SKM-1 treated with dmso at 0.1 percent for 144 hours (cell line): ENCODE measurements around the gene DCST1.
A peak's percentile ranks its signal among the peaks of the same experiment; 100 is the strongest.
"Not testable (repeated sequence)": the region's sequence is repeated elsewhere in the genome, so short reads cannot be mapped to it uniquely, and the experiment has no call there.

ENCODE experiments used
- DNase-seq: peaks from one replicate; lab custom pipeline; 2025; ENCODE audit not compliant: unreplicated experiment; lab: John Stamatoyannopoulos, UW

Gene DCST1, protein sequence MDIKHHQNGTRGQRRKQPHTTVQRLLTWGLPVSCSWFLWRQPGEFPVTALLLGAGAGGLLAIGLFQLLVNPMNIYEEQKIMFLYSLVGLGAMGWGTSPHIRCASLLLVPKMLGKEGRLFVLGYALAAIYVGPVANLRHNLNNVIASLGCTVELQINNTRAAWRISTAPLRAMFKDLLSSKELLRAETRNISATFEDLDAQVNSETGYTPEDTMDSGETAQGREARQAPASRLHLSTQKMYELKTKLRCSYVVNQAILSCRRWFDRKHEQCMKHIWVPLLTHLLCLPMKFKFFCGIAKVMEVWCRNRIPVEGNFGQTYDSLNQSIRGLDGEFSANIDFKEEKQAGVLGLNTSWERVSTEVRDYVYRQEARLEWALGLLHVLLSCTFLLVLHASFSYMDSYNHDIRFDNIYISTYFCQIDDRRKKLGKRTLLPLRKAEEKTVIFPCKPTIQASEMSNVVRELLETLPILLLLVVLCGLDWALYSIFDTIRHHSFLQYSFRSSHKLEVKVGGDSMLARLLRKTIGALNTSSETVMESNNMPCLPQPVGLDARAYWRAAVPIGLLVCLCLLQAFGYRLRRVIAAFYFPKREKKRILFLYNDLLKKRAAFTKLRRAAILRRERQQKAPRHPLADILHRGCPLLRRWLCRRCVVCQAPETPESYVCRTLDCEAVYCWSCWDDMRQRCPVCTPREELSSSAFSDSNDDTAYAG

DNA sequence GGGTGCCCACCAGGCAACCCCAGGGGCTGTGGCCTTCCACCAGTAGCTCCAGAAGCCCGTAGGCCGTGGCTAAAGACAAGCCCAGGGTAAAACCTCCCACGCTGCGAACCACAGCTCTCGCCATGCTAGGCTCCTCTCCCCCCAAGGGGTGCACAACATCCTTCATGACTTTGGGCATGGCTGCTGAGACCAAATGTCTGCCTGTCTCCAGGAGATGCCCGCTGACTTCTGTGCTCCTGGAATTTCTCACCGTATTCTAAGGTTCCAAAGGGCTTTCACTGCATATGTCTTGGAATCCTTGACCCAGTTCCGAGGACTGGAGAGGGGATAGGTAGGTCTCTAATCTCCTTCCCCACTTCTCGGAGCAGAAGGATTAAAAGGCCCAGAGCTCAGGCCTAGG, at the start of gene DCST1, which contains the start of gene DCST2:
DCST1 (plus strand) TSS at position 301 of the 400 bp plus-strand sequence. CDS start 213 bp downstream, outside the sequence.
DCST2 (minus strand) TSS at position 258 of the 400 bp plus-strand sequence; CDS start at position 178, 80 bp downstream.
- no peak for DNase-seq

DNA sequence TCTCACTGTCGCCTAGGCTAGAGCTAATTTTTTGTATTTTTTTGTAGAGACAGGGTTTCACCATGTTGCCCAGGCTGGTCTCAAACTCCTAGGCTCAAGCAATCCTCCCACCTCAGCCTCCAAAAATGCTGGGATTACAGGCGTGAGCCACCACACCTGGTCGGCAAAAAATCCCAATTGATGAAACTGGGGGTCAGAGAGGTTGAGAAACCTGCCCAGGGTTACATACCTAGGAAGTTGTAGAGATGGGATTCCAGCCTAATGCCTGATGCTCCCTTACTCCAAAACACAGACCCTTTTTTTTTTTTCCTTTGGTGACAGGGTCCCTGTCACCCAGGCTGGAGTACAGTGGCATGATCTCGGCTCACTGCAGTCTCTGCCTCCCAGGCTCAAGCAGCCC, 46.9 kb upstream of the DCST1 start:
- not testable (repeated sequence) for DNase-seq

DNA sequence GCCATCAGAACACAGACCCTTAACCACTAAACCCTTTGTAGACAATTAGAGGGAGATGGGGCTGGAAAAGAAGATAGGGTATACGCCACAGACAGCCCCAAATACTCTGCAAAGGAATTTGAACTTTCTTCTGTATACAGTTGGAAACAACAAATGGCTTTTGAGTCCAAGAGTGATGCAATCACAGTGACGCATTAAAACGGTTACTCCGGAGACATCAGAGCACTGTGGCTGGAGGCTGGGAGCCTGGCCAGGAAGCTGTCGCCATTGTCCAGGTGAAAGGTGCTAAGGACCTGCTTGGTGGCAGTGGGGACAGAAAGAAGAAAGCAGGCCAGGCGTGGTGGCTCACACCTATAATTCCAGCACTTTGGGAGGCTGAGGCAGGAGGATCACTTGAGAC, 46.3 kb upstream of the DCST1 start:
- no peak for DNase-seq

DNA sequence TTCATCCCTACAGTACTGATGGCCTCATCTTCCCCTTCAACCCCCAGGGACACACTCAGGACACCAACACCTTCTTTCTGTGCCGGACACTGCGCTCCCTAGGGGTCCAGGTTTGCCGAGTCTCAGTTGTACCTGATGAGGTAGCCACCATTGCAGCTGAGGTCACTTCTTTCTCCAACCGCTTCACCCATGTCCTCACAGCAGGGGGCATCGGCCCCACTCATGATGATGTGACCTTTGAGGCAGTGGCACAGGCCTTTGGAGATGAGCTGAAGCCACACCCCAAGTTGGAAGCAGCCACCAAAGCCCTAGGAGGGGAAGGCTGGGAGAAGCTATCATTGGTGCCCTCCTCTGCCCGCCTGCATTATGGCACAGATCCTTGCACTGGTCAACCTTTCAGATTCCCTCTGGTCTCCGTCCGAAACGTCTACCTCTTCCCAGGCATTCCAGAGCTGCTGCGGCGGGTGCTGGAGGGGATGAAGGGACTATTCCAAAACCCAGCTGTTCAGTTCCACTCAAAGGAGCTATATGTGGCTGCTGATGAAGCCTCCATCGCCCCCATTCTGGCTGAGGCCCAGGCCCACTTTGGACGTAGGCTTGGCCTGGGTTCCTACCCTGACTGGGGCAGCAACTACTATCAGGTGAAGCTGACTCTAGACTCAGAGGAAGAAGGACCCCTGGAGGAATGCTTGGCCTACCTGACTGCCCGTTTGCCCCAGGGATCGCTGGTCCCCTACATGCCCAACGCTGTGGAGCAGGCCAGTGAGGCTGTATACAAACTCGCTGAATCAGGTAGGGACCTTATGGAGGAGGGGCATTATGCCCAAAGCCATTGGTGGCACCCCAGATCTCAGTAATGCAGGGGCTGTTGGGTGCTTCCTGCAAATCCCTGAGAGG, 45.3 kb upstream of the DCST1 start:
- no peak for DNase-seq

DNA sequence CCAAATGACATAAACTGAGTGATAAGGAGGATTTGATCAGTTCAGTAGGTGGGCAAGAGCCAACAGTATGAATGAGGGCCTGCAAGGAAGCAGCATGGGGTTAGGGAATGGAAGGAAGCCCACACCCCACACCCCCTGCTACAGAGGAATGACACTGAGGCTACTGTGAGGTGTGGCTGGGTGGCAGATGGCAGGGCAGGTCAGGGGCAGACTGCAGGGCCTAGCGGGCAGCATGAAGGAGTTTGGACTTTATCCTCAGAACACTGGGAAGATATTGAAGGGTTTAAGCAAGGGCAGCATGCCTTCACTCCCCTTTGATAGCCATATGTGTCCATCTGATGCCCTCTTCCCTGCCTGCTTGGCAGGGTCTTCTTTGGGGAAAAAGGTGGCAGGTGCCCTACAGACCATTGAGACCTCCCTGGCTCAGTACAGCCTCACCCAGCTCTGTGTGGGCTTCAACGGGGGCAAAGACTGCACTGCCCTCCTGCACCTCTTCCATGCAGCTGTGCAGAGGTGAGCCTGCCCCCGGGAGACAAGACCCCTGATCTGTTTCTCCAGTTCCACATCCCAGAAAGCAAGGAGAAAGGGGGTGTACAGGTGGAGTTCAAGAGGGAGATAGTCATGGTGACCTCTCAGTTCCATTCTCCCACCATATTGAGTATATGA, 44.3 kb upstream of the DCST1 start:
- DNase-seq: no peak

DNA sequence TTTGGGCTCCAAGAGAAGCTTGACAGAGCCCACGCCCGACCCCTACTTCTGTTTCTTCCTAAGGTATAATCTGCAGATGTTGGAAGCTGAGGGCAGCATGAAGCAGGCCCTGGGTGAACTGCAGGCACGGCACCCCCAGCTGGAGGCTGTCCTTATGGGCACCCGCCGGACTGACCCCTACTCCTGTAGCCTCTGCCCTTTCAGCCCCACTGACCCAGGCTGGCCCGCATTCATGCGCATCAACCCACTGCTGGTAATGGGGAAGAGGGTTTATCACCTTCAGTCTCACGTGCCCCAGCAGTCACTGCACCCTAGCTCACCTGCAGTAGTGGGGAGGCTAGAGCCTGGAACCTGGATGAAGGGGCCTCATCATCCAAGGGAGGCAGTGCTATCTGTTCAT, 43.3 kb upstream of the DCST1 start:
- no peak for DNase-seq

DNA sequence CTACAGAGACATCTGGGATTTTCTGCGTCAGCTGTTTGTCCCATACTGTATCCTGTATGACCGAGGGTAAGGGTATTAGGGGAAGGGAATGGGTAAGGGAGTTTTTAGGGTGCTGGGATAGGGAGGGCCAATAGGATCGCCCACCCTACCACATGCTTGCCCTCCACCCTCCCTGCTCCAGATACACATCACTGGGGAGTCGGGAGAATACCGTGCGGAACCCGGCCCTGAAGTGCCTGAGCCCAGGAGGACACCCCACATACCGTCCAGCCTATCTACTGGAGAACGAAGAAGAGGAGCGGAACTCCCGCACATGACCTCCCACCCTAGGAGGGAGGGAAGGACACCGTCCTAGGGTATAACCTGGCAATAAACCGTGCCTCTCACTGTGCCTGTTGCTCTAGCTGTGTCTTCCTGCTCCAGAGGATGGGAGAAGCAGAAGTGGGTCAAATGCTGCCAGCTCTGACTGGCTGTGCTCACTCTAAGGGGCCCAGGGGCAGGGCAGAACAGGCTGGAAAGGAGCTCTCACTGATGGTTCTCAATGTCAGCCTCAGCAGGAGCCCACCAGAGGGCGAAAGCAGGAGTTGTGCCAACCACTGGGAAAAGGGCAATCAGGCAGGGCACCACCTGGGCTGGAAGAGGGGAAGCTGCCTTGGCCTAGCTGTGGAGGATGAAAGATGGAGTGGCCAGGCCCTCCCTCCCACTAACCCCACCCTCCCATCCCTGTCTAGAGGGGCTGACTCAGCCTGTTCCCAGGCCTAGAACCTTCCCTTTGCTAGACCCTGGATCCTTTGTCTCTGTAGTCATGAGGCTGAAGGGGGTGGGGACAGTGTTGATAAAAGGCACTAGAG, 40.7 kb upstream of the DCST1 start:
- DNase-seq: no peak

DNA sequence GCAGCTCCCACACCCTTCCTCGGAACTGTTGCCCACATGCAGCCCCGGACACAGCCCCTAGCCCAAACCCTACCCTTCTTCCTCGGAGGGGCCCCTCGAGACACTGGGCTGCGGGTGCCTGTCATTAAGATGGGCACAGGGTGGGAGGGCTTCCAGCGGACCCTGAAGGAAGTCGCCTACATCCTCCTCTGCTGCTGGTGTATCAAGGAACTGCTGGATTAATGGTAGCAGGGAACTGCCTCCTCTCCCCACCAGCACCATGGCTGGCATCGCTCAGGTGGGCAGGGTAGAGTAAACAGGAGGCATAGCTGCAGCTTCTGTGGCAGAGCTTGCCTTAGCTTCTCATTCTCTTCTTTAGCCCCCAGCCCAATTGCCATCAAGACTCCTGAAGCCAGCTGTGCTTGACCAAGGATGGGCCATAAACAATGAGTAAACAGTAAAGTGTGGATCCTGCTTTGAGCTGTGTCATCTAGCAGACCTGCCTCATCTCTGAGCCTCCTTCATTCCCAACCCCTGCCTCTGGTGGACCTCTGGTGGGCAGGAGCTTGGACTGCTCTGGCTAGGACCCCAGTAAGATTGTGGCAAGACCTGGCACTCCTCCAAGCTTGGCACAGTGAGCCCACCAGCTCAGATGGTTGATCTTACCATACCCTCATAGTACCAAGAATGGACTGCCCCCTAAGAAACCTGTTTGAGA, 39.9 kb upstream of the DCST1 start, which contains the start of gene LENEP:
LENEP (plus strand) TSS at position 15 of the 697 bp plus-strand sequence; CDS start at position 37, 22 bp downstream.
- no peak for DNase-seq

DNA sequence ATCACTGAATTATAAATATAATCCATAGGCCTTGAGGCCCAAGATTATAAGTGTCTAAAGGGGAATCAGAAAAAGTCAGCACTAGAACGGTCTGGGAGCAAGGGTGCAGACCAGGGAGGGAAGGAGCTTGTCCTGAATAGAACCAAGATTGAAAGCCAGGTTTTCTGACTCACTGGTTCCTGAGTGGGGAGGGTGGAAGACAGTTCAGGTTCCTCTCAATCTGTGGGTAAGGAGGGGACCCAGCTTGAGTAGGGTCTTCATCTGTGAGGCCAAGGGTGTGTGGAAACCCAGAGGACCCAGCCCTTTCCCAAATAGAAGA, 39.4 kb upstream of the DCST1 start:
- DNase-seq: no peak

DNA sequence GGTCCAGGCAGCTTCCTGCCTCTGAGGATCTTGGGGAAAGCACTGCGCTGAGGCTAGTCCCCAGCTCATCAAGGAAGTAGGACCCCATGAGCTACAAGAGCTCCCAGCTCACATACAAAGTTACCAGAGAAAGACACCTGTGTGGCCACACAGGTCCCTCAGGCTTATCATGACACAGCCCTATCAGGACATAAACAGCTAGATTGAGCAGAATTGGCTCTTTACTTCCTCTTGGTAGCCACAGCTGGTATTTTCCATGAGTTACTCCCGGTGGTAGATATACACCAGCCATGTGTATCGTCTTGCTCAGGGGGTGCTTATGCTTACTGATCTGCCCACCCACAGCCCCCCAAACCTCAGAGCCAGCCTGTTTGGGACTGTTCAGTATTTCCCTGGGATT, 39.0 kb upstream of the DCST1 start:
- no peak for DNase-seq

DNA sequence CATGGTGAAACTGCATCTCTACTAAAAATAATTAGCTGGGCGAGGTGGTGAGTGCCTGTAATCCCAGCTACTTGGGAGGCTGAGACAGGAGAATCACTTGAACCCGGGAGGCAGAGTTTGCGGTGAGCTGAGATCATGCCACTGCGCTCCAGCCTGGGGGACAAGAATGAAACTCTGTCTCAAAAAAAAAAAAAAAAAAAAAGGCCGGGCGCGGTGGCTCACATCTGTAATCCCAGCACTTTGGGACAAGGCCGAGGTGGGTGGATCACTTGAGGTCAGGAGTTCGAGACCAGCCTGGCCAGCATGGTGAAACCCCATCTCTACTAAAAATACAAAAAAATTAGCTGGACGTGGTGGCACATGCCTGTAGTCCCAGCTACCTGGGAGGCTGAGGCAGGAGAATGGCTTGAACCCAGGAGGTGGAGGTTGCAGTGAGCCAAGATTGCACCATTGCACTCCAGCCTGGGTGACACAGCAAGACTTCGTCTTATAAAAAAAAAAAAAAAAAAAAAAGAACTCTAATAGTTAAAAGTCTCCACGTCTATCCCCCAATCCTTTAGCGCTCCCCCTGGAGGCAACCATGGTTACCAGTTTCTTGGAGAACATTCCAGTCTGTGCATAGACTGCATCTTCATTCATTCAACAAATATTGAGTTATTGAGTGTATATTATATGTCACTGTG, 38.2 kb upstream of the DCST1 start:
- DNase-seq: peak; percentile 51

DNA sequence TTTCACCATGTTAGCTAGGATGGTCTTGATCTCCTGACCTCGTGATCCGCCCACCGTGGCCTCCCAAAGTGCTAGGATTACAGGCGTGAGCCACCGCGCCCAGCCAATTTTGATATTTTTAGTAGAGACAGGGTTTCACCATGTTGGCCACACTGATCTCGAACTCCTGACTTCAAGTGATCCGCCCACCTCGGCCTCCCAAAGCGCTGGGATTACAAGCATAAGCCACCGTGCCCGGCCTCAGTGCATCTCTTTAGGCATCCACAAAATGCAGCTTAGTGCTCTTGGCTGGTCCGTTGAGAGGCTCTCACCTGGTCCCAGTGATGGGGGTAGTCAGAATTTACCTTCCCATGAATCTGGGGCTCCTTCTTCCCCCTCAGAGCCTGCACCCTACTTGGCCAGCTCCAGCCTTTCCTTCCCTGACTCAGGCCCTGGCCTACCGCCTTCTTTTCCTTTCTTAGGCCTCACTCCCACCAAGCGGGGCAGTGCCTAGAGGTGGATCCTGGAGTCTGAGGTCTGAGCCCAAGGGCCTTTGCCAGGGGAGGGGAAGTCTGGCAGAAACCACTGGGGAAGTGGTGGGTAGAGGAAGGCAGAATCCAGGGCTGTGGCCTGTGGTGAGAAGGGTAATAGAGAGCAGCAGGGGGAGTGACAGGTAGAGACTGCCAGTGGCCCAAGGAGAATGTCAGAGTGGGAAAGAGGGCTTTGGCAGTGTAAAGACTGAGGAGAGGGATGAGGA, 36.5 kb upstream of the DCST1 start:
- peak; percentile 80 for DNase-seq

DNA sequence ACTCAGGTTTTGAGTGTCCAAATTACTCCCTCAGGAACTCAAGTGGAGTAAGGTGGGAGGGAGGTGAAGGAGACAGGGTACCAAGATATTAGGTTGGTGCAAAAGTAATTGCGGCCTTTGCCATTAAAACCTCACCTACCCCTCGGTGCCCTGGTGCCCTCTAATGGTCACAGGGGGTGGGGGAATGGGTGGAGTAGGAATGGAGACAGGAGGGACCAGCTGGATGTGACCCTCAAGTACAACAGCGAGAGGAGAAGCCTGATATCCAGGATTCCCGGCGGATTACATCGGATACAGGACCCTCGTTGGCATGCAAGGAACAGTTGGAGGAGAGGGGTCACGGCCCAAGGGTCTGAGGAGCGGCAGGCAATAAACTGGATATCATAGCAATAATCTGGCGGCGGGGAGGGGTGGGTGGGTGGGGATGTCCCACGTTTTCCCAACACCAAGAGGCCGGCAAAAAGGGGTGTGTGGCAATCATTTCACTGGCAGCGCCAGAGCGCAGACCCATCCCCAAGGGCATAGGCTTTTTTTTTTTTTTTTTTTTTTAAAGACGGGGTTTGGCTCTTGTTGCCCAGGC, 35.3 kb upstream of the DCST1 start:
- DNase-seq: no peak

DNA sequence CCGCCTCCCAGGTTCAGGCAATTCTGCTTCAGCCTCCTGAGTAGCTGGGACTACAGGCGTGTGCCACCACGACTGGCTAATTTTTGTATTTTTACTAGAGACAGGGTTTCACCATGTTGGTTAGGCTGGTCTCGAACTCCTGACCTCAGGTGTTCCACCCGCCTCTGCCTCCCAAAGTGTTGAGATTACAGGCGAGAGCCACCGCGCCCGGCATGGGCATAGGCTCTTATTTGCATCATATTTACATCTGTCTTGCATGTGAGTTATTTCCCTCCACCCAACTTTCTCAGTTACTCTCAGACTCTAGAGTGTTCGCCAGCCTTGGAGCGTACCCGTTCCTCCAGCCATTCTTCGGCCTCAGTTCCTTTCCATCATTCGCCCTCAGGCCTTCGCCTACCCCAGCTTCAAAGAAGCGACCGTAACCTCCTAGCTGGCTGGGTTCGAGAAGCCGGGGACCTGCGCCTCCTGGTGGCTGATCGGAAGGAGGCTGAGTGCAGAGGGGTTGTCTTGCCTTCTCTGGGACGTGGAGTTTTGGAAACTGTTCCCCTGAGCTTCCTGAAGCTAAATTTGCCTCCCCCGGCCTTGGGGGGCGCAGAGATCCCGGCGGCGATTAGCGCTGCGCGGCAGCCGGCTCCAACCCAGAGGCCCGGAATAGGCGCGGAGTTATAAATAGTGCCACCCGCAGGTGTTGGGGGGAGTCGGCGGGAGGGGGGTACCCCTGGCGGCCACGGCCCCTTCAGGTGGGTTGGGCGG, 34.6 kb upstream of the DCST1 start:
- peak; percentile 83 for DNase-seq

DNA sequence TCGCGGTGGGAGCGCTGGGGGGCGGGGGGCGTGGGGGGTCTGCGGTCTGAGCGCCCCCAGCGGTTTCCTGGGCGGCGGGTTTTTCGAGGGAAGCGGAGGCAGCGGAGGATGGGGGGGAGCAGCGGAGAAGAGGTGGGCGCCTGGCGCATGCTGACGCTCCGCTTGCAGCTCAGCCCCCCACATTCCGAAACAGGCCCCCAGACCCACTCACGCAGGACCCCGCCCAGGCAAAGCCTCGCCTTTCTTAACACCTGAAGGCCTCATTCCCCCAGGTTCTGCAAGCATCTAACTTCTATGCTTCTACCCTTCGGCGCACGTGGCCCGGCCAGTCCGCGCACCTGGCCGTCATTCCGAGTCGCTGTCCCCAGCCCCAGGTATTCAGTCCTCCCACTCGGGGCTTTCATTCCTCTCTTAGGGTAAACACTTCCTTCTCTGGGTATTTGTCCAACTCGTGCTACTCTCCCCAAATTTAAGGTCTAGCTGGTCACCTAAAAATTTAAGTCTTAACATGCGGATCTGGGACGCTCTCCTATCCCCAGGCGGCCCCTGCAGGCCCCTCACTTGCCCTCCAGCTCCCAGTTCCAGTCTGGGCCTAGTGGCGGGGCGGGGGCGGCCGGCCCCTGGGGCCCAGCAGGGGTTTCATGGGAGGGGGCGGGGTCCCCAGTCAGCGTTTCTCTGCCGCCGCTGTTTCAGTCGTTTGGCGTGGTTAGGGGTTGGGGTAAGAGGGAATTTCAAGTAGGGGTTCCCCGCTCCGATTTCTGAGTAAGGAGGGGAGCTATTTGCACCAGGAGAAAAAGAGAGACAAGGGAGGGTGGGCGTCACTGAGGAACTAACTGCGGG, 33.8 kb upstream of the DCST1 start:
- DNase-seq: peak; percentile 55

DNA sequence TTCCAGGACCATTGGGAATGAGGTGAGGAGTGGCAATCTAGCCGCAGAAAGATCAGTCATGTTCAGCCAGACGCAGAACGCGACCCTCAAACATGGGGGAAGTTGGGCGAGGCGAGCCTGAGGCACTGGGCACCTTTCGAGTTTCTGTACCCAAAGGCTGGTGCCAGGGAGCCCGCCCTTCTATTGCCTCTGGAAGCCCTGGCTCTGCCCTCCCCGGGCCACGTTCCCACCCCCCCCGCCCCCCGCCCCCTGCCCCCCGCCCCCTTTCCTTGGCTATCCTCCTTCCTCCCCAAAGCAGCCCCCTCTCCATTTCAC, 33.3 kb upstream of the DCST1 start:
- DNase-seq: no peak
